Chondrocyte (in vitro differentiated cells): Measurements from ENCODE around the gene E2F4. TPM values are rescaled to one million over a fixed set of nuclear protein-coding genes. Genes with fewer than 3 reads are reported as not detected.

Experiments
- DNase-seq: peaks from one replicate; pipeline ENCODE4 v3.0.0; 2021; ENCODE audit warnings: mixed read lengths, low spot score
- H3K27ac Mint-ChIP-seq: one replicate; pipeline ENCODE4 v1.8.0; 2021; ENCODE audit warnings: mild to moderate bottlenecking, moderate library complexity, mixed read lengths; ENCODE audit not compliant: unreplicated experiment
- H3K27me3 Mint-ChIP-seq: 2 replicates; pipeline ENCODE4 v1.8.0; 2021; ENCODE audit warnings: low read depth, mixed read lengths
- H3K36me3 Mint-ChIP-seq: 2 replicates; pipeline ENCODE4 v1.8.0; 2021; ENCODE audit warnings: low read depth, mixed read lengths
- H3K4me1 Mint-ChIP-seq: 2 replicates; pipeline ENCODE4 v1.8.0; 2021; ENCODE audit warnings: low read depth, mild to moderate bottlenecking, mixed read lengths
- H3K4me3 Mint-ChIP-seq: one replicate; pipeline ENCODE4 v1.8.0; 2021; ENCODE audit warnings: mild to moderate bottlenecking, moderate library complexity, mixed read lengths; ENCODE audit not compliant: unreplicated experiment
- H3K9me3 Mint-ChIP-seq: 2 replicates; pipeline ENCODE4 v1.8.0; 2021; ENCODE audit warnings: low read depth, mixed read lengths
- total RNA-seq: library from RNA; stranded (reverse); gene quantifications from 3 replicates; pipeline ENCODE4 v1.2.1, GENCODE V29; 2021
- TF ChIP-seq, protein P1 (sequence below): fragments of 200-600 bp; sonication (generic); IDR thresholded peaks from 2 replicates; pipeline ENCODE4 v1.5.0; 2021; ENCODE audit warnings: antibody characterized with exemption, mild to moderate bottlenecking, moderate library complexity

Gene E2F4
- total RNA-seq, 1 donor from 2014 or later: 33.4 TPM

DNA sequence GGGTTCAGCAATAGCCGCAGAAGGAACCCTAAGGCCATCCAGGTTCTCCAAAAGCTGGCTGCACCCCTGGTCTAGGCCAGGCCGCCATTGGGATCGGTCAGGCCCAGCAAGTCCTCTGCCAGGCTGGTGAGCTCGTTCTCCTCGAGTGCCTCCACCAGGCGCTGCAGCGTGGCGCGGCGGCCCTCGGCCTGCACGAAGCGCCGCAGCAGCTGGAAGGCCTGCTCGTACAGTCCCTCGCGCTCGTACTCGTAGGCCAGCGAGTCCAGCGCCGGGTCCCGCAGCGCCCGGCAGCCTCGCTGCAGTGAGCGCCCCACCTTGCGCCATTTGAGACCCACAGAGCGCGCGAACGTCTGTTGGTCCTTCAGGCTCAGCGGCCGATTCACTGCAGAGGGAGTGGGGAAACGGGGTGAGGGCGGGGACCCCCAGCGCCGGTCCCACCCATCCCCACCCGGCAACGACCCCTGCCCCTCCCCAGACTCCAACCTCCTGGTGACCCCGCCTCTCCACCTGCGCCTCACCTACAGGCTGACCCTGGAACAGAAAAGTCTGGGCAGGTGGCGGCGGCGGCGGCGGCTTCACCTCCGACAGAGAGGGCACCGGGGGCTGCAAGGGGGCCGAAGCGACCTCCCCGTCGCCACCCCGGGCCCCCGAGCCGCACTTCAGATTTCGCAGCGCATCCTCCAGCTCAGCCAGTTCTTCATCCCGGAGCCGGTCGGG is 37.2 kb upstream of the E2F4 start:
- Mint-ChIP-seq H3K4me1 (peaks cover 19% of the 10 kb centered on the region), H3K27me3 (peaks cover 10% of the 10 kb centered on the region), H3K9me3 (no peaks in the 10 kb centered on the region), H3K36me3 (no peaks in the 10 kb centered on the region), H3K4me3 (peak overlapping the region; percentile 66), H3K27ac (no peak overlapping the region)
- no peak for DNase-seq
- TF ChIP-seq, protein P1, sequence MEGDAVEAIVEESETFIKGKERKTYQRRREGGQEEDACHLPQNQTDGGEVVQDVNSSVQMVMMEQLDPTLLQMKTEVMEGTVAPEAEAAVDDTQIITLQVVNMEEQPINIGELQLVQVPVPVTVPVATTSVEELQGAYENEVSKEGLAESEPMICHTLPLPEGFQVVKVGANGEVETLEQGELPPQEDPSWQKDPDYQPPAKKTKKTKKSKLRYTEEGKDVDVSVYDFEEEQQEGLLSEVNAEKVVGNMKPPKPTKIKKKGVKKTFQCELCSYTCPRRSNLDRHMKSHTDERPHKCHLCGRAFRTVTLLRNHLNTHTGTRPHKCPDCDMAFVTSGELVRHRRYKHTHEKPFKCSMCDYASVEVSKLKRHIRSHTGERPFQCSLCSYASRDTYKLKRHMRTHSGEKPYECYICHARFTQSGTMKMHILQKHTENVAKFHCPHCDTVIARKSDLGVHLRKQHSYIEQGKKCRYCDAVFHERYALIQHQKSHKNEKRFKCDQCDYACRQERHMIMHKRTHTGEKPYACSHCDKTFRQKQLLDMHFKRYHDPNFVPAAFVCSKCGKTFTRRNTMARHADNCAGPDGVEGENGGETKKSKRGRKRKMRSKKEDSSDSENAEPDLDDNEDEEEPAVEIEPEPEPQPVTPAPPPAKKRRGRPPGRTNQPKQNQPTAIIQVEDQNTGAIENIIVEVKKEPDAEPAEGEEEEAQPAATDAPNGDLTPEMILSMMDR: no peak

GRCh38 chr16:67155295-67156142 is 36.4 kb upstream of the E2F4 start:
- DNase-seq: no peak
- no peaks in the 10 kb centered on the region for H3K36me3 Mint-ChIP-seq
- H3K27ac Mint-ChIP-seq: peak overlapping the region; percentile 59
- peak overlapping the region; percentile 66 for H3K4me3 Mint-ChIP-seq
- TF ChIP-seq, protein P1: peak; percentile 95
- peaks cover 19% of the 10 kb centered on the region for H3K4me1 Mint-ChIP-seq
- H3K27me3 Mint-ChIP-seq: peaks cover 10% of the 10 kb centered on the region
- H3K9me3 Mint-ChIP-seq: no peaks in the 10 kb centered on the region

DNA sequence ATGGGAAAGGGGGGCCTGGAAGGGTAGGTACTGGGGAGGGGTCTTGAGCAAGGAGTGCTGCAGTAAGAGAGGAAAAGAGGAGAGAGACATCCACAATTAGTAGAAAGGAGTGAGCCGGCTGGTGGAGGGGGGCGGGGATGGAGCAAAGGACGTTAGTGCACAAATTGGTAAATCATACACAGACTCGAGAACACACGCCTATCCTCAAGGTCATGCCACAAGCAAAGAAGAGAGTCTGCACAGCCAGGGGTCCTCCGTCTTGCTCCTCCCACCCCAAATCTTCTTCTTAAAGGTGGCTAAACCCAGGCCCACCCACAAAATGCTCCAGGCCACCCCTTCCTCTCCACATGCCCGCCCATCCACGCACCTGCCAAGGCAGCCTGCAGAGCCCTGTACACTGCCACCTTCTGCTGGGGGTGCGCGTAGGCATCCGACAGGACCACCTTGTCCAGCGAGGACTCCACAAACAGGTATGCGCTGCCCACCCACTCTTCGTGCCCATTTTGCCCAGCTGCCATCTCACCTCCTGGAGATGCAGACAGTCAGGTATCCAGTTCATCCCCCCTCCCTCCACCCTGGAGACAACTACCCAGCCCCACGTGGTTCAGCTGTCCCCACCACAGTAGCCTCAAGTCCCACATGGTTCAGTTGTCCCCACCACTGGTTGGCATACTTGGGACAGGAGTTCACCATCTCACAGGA is 35.7 kb upstream of the E2F4 start:
- Mint-ChIP-seq H3K36me3 (no peaks in the 10 kb centered on the region), H3K27ac (no peak overlapping the region), H3K9me3 (no peaks in the 10 kb centered on the region), H3K27me3 (peaks cover 12% of the 10 kb centered on the region), H3K4me3 (no peak overlapping the region), H3K4me1 (peaks cover 21% of the 10 kb centered on the region)
- no peak for DNase-seq
- TF ChIP-seq, protein P1: no peak

- H3K9me3 Mint-ChIP-seq: no peaks in the 10 kb centered on the region
- no peaks in the 10 kb centered on the region for H3K36me3 Mint-ChIP-seq
- H3K4me3 Mint-ChIP-seq: no peak overlapping the region
- peaks cover 17% of the 10 kb centered on the region for H3K4me1 Mint-ChIP-seq
- TF ChIP-seq, protein P1: no peak
- H3K27me3 Mint-ChIP-seq: peaks cover 12% of the 10 kb centered on the region
- no peak for DNase-seq
- no peak overlapping the region for H3K27ac Mint-ChIP-seq
Observed at GRCh38 chr16:67157106-67157748, 34.7 kb upstream of the E2F4 start.
